NCI-H128 (cell line): ENCODE results near the gene CYB561.
"Not testable (repeated sequence)": the region's sequence is repeated elsewhere in the genome, so short reads cannot be mapped to it uniquely, and the experiment has no call there.

Experiments used
- DNase-seq: peaks from one replicate; lab custom pipeline; 2025; ENCODE audit not compliant: unreplicated experiment; lab: John Stamatoyannopoulos, UW

CYB561 gene

GRCh38 chr17:63479495-63480184 is 33.5 kb upstream of the CYB561 start:
- no peak for DNase-seq

- DNase-seq, result no peak
These were observed 32.8 kb upstream of the CYB561 start for GRCh38 chr17:63478814-63479494.

- no peak for DNase-seq
These were observed 31.7 kb upstream of the CYB561 start for GRCh38 chr17:63477480-63478440.

GRCh38 chr17:63476854-63477479 is 30.9 kb upstream of the CYB561 start, which contains the start of gene ACE:
Gene ACE (plus strand): TSS chr17:63477061. CDS start chr17:63477095, 34 bp downstream.
- no peak for DNase-seq

- DNase-seq, result no peak
These were observed 30.4 kb upstream of the CYB561 start for GRCh38 chr17:63476459-63476853.

DNA sequence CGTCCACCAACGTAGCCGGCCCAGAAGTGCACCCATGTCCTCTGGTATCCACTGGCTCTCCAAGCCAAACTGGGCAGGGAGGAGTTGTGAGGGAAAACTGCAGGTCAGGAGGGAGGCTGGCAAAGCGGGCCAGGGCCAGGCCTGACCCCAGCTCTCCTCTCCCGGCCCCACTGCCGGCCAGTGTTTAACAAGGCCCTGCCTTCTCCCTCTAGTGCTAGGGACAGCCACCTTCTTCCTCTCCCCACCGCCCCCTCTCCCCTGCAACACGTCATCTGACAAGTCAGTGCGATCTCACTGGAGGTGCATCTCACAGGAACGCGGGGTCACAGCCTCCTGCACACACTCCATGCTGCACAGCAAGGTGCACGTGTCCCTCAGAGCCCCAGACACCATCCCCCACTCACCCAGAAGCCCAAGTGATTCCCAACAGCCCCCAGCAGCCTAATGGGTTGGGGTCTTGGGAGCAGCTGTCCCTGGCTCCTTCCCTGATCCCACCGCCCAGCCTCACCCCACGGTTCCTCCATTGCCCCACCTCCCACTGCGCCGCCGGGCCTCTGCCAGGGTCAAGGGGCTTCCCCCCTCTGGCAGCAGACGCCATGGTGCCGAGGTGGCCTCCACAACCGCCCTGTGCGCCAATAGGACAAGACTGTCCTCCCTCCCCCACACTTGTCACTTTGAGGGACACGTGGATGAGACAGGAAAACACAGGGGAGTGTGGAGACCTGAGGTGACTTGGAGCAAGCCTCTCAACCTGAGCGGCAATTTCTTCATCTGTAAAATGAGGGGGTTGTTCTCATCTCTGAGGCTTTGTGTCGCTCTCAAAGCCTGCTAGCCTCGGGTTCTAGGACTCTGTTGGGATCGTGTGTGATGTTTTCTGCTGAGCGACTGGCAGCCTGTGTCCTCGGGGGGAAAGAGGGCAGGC is 29.6 kb upstream of the CYB561 start:
- DNase-seq, result no peak

- DNase-seq, result no peak
These were observed 28.7 kb upstream of the CYB561 start for GRCh38 chr17:63474586-63475460.

GRCh38 chr17:63474174-63474573 is 28.1 kb upstream of the CYB561 start:
- no peak for DNase-seq

DNA sequence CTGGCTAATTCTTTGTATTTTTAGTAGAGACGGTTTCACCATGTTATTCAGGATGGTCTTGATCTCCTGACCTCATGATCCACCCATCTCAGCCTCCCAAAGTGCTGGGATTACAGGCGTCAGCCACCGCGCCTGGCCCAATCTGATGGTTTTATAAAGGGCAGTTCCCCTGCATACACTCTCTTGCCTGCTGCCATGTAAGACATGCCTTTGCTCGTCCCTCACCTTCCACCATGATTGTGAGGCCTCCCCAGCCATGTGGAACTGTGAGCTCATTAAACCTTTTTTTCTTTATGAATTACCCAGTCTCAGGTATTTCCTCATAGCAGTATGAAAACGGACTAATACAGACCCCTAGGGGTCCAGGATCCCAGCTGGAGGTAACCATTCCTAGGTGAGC is 22.0 kb upstream of the CYB561 start:
- DNase-seq, result not testable (repeated sequence)

DNA sequence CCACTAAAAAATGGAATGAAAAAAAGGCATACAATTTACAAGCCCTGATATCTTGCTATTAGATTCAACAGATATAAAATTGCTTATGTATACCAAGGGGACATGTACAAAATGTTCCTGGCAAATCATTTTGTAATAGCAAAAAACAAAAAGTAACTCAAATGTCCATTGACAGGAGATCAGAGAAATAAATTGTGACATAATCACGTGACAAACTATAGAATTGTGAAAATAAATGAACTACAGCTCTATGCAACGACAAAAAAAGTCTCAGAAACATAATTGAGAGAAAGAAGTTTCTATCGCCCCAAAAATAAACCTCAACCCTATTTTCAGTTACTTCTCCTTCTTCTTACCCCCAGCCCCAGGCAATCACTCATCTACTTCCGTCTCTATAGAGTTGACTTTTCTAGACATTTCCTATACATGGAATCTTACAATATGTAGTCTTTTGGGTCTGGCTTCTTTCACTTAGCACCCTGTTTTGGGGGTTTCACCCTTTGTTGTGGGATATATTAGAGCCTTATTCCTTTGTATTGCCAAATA is 18.7 kb upstream of the CYB561 start:
- no peak for DNase-seq

DNA sequence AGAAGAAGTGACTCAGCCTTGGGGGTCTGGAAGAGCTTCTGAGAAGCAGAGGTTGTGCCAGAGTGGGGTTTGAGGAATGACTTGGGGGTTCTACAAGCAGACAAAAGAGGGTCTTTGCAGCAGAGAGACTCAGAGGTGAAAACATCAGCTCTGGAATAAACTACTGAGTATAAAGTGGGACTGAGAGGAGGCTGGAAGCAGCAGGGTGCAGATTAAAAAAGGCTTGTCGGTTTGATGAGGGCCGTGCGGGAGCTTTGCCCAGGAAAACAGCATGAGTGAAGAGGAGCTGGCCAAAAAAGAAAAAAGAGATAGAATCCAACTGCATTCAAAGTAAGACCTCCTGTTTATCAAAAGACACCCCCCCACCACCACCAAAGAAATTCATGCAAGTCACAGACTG is 17.7 kb upstream of the CYB561 start:
- DNase-seq, result no peak

- no peak for DNase-seq
These were observed 13.9 kb upstream of the CYB561 start for GRCh38 chr17:63460018-63460417.

DNA sequence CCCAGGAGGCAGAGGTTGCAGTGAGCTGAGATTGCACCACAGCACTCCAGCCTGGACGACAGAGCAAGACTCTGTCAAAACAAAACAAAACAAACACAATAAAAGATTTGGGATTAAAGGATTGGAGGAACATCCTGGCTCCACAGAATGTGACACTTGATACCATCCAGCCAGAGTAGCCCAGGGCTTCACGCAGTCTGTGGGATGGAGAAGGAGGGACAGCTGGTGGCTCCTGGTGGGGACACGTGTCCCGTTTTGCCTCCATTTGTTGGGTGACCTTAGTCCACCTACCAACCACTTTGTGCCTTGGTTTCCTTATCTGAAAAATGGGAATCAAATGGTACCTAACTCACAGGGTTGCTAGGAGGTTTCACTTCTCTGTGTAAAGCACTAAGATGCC is 12.4 kb upstream of the CYB561 start:
- no peak for DNase-seq

- DNase-seq, result no peak
These were observed 9.3 kb upstream of the CYB561 start for GRCh38 chr17:63455417-63455816.

DNA sequence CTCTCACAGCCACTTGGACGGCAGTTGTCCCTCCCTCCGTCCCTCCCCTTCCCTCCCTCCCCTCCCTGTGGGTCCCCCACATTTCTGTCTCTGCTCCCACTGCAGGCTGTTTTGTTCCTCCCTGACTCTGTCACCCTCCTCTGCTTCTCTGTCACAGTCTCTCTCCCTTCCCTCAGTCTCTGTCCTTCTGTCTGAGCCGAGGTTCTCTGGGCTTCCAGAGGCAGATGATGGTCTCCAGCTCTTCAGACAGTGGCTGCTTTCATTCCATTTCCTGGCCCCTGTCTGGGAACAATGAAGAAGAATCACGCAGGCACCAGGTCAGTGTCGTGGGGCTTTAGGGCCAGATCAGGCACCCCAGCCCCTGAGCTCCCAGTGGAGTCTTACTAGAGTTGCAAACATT is 8.8 kb upstream of the CYB561 start:
- DNase-seq, result no peak

DNA sequence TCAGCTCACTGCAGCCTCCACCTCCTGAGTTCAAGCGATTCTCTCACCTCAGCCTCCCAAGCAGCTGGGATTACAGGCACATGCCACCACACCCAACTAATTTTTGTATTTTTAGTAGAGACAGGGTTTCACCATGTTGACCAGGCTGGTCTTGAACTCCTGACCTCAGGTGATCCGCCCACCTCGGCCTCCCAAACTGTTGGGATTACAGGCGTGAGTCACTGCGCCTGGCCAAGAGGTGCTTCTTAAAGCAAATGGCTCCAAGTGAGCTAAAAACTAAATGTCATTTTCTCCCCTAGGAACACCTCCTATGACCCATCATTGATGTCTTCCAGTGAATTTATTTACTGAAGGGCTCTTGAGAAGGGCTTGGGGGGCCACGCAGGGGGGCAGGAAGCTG is 8.3 kb upstream of the CYB561 start:
- not testable (repeated sequence) for DNase-seq

- DNase-seq, result no peak
These were observed 7.0 kb upstream of the CYB561 start for GRCh38 chr17:63452962-63453551.
